ENCODE data around the gene LSM14B.

DNA sequence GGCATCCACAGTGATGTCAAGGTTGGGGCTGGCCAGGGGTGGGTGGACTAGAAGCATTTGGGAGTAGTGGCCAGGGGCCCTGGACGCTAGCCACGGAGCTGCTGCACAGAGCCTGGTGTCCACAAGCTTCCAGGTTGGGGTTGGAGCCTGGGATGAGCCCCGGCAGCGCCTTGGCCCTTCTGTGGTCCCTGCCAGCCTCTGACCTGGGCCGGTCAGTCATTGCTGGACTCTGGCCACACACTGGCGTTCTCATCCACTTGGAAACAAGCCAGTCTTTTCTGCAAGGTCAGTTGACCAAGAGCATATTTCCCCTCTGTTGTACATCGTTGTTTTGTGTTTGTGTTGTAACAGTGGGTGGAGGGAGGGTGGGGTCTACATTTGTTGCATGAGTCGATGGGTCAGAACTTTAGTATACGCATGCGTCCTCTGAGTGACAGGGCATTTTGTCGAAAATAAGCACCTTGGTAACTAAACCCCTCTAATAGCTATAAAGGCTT is 12.5 kb downstream of the LSM14B start:
- TF ChIP-seq, protein P1, sequence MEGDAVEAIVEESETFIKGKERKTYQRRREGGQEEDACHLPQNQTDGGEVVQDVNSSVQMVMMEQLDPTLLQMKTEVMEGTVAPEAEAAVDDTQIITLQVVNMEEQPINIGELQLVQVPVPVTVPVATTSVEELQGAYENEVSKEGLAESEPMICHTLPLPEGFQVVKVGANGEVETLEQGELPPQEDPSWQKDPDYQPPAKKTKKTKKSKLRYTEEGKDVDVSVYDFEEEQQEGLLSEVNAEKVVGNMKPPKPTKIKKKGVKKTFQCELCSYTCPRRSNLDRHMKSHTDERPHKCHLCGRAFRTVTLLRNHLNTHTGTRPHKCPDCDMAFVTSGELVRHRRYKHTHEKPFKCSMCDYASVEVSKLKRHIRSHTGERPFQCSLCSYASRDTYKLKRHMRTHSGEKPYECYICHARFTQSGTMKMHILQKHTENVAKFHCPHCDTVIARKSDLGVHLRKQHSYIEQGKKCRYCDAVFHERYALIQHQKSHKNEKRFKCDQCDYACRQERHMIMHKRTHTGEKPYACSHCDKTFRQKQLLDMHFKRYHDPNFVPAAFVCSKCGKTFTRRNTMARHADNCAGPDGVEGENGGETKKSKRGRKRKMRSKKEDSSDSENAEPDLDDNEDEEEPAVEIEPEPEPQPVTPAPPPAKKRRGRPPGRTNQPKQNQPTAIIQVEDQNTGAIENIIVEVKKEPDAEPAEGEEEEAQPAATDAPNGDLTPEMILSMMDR (conservative IDR thresholded peaks at IDR 0.05; ENCODE audit: low read depth, low read length) = no peak
- no peak for TF ChIP-seq EZH2 (IDR thresholded peaks at IDR 0.05; ENCODE audit: borderline replicate concordance, low read depth, low read length, poor library complexity, severe bottlenecking)
